GM18861 (cell line): ENCODE results near the gene ZBTB40.

Source experiments
- ATAC-seq: cut with Tn5 transposase; IDR thresholded peaks from one replicate; pipeline ENCODE4 v1.9.1; 2021; ENCODE audit not compliant: unreplicated experiment

Gene ZBTB40

DNA sequence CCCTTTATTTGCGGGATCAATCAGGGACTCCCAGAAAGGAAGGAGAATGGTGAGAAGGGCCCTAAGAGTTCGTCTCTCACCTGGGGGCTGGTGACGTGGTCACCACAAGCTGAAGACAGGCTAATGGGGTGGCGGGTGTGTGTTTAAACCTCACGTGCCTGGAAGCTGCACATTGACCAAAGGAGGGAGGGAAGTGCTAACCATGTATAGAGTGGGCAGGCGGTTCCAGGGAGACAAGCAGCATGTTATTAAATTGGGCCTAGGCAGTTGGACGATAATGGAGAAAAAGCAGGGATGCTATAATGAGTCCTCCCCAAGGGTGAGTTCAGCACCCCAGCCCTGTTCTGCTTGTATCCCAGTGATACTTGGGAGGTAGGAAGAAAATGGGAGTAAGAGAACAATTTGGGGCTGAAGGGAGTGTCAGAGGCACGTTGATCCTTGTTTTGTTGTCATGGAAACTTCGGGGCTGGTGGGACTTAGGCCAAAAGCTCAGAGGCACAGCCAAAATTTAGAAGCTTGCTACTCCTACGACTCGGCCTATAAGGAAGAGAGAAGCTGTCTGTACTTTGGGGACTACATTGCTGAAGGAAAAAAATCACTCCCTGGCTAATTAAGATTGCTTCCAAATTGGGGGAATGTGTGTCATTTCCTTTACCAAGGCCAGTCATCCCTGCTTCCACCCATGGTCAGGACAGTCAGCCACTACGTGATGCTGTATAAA lies 78.4 kb downstream of the ZBTB40 start:
- ATAC-seq, result no peak

- ATAC-seq, result no peak
Measured at GRCh38 chr1:22530715-22531114, 79.1 kb downstream of the ZBTB40 start.

GRCh38 chr1:22531251-22531650 lies 79.6 kb downstream of the ZBTB40 start:
- no peak for ATAC-seq

DNA sequence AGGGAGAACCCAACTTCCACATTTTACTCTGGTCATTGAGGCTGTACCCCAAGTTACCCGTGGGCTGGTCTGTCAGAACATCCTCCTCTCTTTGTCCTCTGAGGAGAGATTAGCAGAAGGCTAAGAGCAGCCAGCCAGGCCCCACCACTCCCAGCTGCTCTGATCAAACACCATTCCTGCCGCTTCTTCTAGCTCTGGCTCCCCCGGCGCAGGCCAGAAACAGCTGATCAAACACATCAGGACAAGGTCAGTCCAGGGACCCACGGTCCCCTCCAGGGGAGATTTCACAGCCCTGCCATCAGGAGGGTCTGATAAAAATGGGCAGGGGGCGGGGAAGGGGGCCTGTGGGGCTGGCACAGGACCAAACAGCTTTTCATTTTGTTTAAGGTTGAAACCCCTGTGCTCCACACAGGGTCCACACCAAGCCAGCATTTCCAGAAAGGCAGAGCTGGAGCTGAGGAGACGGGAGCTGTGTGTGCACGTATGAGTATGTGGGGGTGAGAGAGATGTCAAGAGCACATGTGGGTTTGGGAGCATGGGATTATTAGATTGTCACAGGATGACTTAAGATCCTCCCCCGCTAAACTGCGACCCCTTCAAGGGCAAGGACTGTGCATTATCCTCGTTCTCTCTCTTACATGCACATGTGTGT lies 81.7 kb downstream of the ZBTB40 start:
- no peak for ATAC-seq

DNA sequence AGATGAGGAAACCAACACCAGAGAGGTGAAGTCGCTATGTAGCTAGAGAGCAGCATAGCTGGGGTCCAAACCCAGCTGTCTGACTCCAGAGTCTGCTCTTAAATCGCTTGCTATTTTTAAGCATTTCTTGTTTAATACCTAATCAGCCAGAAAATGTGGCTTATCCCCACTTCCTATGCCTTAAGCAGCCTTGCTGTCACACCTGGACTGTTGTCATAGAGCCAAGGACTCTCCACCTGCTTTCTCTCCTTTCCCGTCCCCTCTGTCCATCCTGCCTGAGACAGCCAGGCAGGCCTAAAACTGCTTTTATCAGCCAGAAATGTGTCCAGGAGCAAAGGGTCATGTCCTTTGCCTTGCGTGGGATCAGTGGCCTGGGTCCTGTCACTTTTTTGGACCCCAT lies 83.3 kb downstream of the ZBTB40 start:
- ATAC-seq, result no peak

- ATAC-seq, result no peak
Measured at GRCh38 chr1:22535399-22535798, 83.7 kb downstream of the ZBTB40 start.

- ATAC-seq, result no peak
Measured at GRCh38 chr1:22536506-22536905, 84.9 kb downstream of the ZBTB40 start.

- ATAC-seq, result no peak
Measured at GRCh38 chr1:22537441-22538139, 85.9 kb downstream of the ZBTB40 start.

DNA sequence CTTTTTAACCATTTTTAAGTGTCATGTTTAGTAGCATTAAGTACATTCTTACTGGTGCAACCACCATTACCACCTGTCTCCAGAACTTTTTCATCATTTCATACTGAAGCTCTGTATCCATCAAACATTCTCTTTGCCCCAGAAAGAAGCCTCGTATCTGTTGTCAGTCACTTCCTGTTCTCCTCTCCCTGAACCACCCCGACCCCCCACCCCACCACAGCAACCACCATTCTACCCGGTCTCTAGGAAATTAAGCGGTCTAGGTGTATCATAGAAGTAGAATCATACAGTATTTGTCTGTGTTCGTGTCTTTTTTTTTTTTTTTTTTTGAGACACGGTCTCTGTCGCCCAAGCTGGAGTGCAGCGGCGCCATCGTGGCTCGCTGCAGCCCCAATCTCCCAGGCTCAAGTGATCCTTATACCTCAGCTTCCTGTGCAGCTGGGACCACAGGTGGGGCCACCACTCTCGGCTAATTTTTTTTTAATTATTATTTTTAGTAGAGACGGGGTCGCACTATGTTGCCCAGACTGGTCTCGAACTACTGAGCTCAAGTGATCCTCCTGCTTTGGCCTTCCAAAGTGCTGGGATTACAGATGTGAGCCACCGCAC lies 88.0 kb downstream of the ZBTB40 start:
- ATAC-seq, result no peak

GRCh38 chr1:22540337-22540736 lies 88.7 kb downstream of the ZBTB40 start:
- no peak for ATAC-seq

- no peak for ATAC-seq
Measured at GRCh38 chr1:22542886-22543285, 91.2 kb downstream of the ZBTB40 start.

DNA sequence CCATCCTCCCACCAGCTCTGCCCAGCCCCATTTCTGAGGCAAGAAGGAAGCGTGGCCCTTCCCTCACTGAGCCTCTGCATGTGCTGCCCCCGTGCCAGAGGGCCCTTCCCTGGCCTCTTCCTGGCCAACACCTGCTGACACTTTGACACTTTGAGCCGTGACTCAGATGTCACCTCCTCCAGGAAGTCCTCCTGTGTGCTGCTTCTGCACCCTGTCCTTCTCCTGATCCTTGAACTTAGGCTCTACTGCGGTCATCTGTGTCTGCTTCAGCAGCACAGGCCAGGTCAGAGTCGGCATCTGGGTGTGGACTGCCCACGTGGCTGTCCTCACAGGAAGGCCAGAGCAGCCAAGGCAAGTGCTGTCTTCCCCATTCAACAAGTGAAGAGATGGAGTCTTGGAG lies 92.0 kb downstream of the ZBTB40 start:
- no peak for ATAC-seq

DNA sequence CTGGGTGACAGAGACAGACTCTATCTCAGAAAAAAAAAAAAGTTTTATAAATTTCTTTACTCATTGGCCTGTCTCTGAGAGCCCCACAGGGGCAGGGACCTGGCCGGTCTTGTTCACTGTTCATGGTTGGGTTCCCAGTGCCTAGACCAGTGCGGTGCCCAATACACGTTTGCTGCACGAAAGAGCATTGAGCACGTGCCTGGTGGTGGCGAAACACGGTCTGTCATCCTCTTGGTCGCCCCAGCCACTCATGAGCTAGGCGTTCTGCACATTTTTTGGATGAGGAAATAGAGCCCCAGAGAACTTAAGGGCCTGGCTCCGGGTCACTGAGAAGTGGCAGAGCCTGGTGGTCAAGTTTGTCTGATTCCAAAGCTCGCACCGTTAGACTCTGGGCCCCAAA lies 93.0 kb downstream of the ZBTB40 start:
- no peak for ATAC-seq

DNA sequence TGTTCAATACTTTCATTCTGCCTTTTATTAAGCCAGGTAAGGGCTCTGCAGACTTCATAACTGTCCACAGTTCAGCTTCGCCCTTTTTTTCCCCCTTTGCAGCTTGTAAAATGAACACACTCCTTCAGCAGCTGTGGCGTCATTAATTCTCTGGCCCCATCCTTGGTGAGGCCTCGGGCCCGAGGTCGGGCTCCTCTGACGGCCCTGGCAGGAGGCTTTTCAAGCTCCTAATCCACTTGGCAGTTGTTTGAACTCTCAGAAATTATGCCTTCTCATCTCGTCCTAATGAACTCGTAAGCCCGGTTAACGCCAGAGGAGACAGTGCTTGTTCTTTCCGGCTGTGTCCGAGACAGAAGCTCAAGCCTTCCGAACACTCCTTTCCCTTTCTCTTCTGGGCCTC lies 93.5 kb downstream of the ZBTB40 start:
- ATAC-seq, result no peak

DNA sequence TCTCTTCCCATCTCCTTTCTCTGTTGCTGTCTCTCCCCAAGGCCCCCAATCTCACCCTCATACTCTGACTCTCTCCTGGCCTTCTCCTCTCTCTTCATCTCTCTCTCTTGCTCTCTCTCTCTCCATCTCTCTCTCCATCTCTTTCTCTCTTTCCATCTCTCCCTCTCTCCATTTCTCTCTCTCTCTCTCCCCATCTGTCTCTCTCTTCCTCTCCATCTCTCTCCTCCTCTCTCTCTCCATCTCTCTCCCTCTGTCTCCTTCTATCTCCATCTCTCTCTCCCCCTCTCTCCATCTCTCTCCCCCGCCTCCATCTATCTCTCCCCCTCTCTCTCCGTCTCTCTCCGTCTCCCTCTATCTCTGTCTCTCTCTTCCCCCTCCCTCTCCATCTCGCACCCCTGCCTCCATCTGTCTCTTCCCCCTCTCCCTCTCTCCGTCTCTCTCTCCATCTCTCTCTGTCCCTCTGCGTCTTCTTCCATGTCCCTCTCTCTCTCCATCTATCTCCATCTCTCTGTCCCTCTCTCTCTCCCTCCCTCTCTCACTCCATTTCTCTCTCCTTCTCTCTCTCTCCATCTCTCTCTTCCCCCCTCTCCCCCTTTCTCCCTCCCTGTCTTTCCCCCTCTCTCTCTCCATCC lies 95.7 kb downstream of the ZBTB40 start:
- no peak for ATAC-seq

- ATAC-seq, result no peak
Measured at GRCh38 chr1:22547818-22548462, 96.3 kb downstream of the ZBTB40 start.

DNA sequence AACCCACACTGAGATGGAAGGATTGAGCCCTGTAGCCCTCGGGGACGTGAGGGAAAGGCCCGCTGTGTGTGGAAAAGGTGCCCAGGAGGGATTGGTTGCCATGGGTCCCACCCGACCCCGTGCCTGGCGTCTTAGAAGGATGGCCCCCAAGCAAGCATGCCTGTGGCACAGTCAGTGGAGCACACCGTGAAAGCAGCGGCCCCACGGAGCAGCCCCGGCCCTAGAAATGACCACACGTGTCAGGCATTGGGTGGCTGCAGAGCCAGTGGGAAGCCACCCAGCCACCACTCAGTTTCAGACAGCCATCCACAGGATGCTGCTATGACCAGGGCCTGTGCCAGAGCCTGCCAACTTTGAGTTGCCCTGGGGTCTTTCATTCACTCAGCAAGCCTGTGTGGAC lies 98.4 kb downstream of the ZBTB40 start:
- no peak for ATAC-seq

GRCh38 chr1:22551591-22551990 lies 99.9 kb downstream of the ZBTB40 start:
- ATAC-seq, result no peak

DNA sequence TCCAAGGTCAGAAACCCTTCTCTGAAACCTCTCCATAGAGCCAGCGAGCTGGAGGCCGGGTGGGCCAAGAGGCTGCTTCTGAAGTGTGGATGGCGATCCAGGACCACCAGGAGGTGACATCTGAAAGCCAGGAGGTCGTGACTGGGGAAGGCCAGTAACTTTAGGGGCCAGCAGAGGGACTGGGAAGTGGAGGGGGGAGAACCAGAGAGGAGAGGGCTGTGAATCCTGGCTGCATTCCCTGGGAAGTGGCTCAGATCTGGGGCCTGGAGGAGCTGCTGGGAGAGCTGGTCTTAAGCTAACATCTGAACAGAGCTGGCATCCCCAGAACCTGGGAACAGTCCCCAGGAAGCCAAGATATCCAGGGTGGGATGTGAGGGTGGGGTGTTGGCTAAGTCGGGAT lies 100.4 kb downstream of the ZBTB40 start:
- no peak for ATAC-seq

- no peak for ATAC-seq
Measured at GRCh38 chr1:22553104-22553880, 101.6 kb downstream of the ZBTB40 start.
